Lower leg skin (tissue), 3 donors: ENCODE results near the gene UBXN11.

Experiments used
- POLR2A ChIP-seq, 2 donors: fragments of 450-650 bp; IDR thresholded peaks; one replicate each; pipeline ENCODE4 v1.6.1; 2016 to 2017; ENCODE audit warnings: antibody characterized with exemption in 2 of 2, mild to moderate bottlenecking in 1 of 2, moderate library complexity in 1 of 2
- TF ChIP-seq, protein P1 (sequence below), 3 donors: fragments of 450-650 bp; IDR thresholded peaks; one replicate each; pipeline ENCODE4 v1.5.1; 2016; ENCODE audit warnings: antibody characterized with exemption in 3 of 3, mild to moderate bottlenecking in 3 of 3, moderate library complexity in 2 of 3

DNA sequence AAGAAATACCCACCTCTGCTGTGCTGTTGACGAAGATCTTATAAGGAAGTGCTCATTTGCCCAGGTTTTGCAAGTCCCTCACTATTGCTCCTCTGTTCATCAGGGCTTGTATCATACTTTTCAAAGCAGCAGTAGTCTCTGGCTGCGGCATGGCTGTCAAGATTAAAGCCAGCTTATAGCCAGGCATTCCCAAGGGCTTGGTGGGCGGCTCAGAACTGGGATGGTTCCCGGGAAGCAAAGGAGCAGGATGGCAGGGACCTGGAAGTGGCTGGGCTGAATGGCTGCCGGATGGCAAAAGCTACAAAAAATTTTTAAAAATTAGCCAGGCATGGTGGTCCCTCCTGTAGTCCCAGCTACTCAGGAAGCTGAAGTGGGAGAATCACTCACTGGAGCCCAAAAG lies 43.2 kb downstream of the UBXN11 start:
- TF ChIP-seq, protein P1, sequence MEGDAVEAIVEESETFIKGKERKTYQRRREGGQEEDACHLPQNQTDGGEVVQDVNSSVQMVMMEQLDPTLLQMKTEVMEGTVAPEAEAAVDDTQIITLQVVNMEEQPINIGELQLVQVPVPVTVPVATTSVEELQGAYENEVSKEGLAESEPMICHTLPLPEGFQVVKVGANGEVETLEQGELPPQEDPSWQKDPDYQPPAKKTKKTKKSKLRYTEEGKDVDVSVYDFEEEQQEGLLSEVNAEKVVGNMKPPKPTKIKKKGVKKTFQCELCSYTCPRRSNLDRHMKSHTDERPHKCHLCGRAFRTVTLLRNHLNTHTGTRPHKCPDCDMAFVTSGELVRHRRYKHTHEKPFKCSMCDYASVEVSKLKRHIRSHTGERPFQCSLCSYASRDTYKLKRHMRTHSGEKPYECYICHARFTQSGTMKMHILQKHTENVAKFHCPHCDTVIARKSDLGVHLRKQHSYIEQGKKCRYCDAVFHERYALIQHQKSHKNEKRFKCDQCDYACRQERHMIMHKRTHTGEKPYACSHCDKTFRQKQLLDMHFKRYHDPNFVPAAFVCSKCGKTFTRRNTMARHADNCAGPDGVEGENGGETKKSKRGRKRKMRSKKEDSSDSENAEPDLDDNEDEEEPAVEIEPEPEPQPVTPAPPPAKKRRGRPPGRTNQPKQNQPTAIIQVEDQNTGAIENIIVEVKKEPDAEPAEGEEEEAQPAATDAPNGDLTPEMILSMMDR (IDR thresholded peaks at IDR 0.05), result no peak
- no peak for TF ChIP-seq POLR2A (IDR thresholded peaks at IDR 0.05)
